ENCODE measurements around the gene EIF4ENIF1. TPM values are rescaled to one million over a fixed set of nuclear protein-coding genes. Genes with fewer than 3 reads are reported as not detected.

EIF4ENIF1 gene
- polyA plus RNA-seq, 1 of the 3 experiments (the other 2 are of a cell fraction): 18.4 TPM

GRCh38 chr22:31436132-31436531 lies 53.5 kb downstream of the EIF4ENIF1 start:
- POLR2A ChIA-PET: no interaction called here
- no peaks in the 10 kb centered on the region for H3K4me1 ChIP-seq (ENCODE audit: control insufficient read depth in 1 of 2, insufficient read depth in 2 of 2, low read depth in 1 of 2, low read length in 1 of 2)
- CTCF ChIA-PET: no interaction called here
- no peak overlapping the region for H3K4me2 ChIP-seq
- H4K20me1 ChIP-seq (ENCODE audit: insufficient read depth): no peaks in the 10 kb centered on the region
- H3K9ac ChIP-seq: no peak overlapping the region
- H3K9me3 ChIP-seq: no peaks in the 10 kb centered on the region
- no peak overlapping the region for H3K27ac ChIP-seq (ENCODE audit: low read depth in 2 of 2, low read length in 1 of 2)
- no peak overlapping the region for H2AFZ ChIP-seq (ENCODE audit: low read depth)
- WGBS (ENCODE audit: low lambda C conversion rate): 100% methylated on average over 3 of the region's 3 CpGs
- H3F3A ChIP-seq (replicated peaks; ENCODE audit: insufficient read depth): peaks cover 13% of the 10 kb centered on the region
- H3K9me2 ChIP-seq: no peaks in the 10 kb centered on the region
- no peaks in the 10 kb centered on the region for H3K27me3 ChIP-seq (ENCODE audit: insufficient read depth)
- TF ChIP-seq FOXM1 (IDR thresholded peaks at IDR 0.05; ENCODE audit: low read depth) (no peak), SIN3A (IDR thresholded peaks at IDR 0.05; ENCODE audit: borderline replicate concordance, low read depth, low read length) (no peak), EP300 (IDR thresholded peaks at IDR 0.05; ENCODE audit: borderline replicate concordance in 1 of 2, low read depth in 1 of 2, low read length in 1 of 2) (no peak), MXI1 (IDR thresholded peaks at IDR 0.05; ENCODE audit: low read depth, low read length) (no peak), FOSL2 (IDR thresholded peaks at IDR 0.05; ENCODE audit: borderline replicate concordance, low read depth) (no peak), RAD21 (IDR thresholded peaks at IDR 0.05; ENCODE audit: low read length) (no peak), SMC3 (IDR thresholded peaks at IDR 0.05; ENCODE audit: low read depth, low read length) (no peak), ELF1 (IDR thresholded peaks at IDR 0.05) (no peak), NFIC (IDR thresholded peaks at IDR 0.05; ENCODE audit: borderline replicate concordance) (no peak), TAF1 (IDR thresholded peaks at IDR 0.05; ENCODE audit: borderline replicate concordance, low read depth, low read length) (no peak), YY1 (IDR thresholded peaks at IDR 0.05; ENCODE audit: low read depth) (no peak), GATA2 (CRISPR knock-in tag; IDR thresholded peaks at IDR 0.05) (no peak), TCF12 (IDR thresholded peaks at IDR 0.05) (no peak), MAX (IDR thresholded peaks at IDR 0.05; ENCODE audit: low read depth) (no peak), PBX3 (IDR thresholded peaks at IDR 0.05) (no peak), RFX5 (IDR thresholded peaks at IDR 0.05; ENCODE audit: low read length) (no peak), MEF2A (IDR thresholded peaks at IDR 0.05; ENCODE audit: borderline replicate concordance, low read depth) (no peak), RXRA (IDR thresholded peaks at IDR 0.05; ENCODE audit: borderline replicate concordance, low read depth) (no peak), GABPA (IDR thresholded peaks at IDR 0.05; ENCODE audit: low read depth) (no peak), NRF1 (IDR thresholded peaks at IDR 0.05; ENCODE audit: low read depth, low read length) (no peak)
- DNase-seq: no peak
- no peak overlapping the region for H3K4me3 ChIP-seq (ENCODE audit: low read depth in 2 of 2, low read length in 1 of 2)
- H3K36me3 ChIP-seq (replicated peaks in 1 of 2; ENCODE audit: control insufficient read depth in 1 of 2, insufficient read depth in 2 of 2, low read length in 1 of 2): peaks cover 66 to 67% of the 10 kb centered on the region in 2 experiments
- peaks cover 3% of the 10 kb centered on the region; the same call in 1 of the 2 replicates for H3K79me2 ChIP-seq (ENCODE audit: insufficient read depth)

- H3K9ac ChIP-seq: no peak overlapping the region
- no peak overlapping the region for H2AFZ ChIP-seq (ENCODE audit: low read depth)
- no peaks in the 10 kb centered on the region for H3K4me1 ChIP-seq (ENCODE audit: control insufficient read depth in 1 of 2, insufficient read depth in 2 of 2, low read depth in 1 of 2, low read length in 1 of 2)
- H3K27ac ChIP-seq (ENCODE audit: low read depth in 2 of 2, low read length in 1 of 2): no peak overlapping the region
- H3K36me3 ChIP-seq (replicated peaks in 1 of 2; ENCODE audit: control insufficient read depth in 1 of 2, insufficient read depth in 2 of 2, low read length in 1 of 2): peaks cover 46 to 72% of the 10 kb centered on the region in 2 experiments
- ChIA-PET CTCF (interaction anchor here (0.5 to 1.5 kb wide), 2 partner anchors 11 to 528 kb away, joined by 3 read pairs; no protein-coding TSS in a partner anchor), POLR2A (no interaction called here)
- no peaks in the 10 kb centered on the region for H4K20me1 ChIP-seq (ENCODE audit: insufficient read depth)
- H3K9me3 ChIP-seq: no peaks in the 10 kb centered on the region
- H3K9me2 ChIP-seq: no peaks in the 10 kb centered on the region
- no peaks in the 10 kb centered on the region for H3K27me3 ChIP-seq (ENCODE audit: insufficient read depth)
- DNase-seq: no peak
- peaks cover 10% of the 10 kb centered on the region for H3F3A ChIP-seq (replicated peaks; ENCODE audit: insufficient read depth)
- peaks cover 21% of the 10 kb centered on the region; the same call in 1 of the 2 replicates for H3K79me2 ChIP-seq (ENCODE audit: insufficient read depth)
- no peak overlapping the region for H3K4me2 ChIP-seq
- WGBS (ENCODE audit: low lambda C conversion rate): 97% methylated on average over 5 of the region's 5 CpGs
- no peak overlapping the region for H3K4me3 ChIP-seq (ENCODE audit: low read depth in 2 of 2, low read length in 1 of 2)
- TF ChIP-seq SIN3A (IDR thresholded peaks at IDR 0.05; ENCODE audit: borderline replicate concordance, low read depth, low read length) (no peak), ELF1 (IDR thresholded peaks at IDR 0.05) (no peak), RCOR1 (IDR thresholded peaks at IDR 0.05; ENCODE audit: low read length) (no peak), CHD2 (IDR thresholded peaks at IDR 0.05; ENCODE audit: low read length, partially characterized antibody) (no peak), IRF3 (IDR thresholded peaks at IDR 0.05; ENCODE audit: low read depth, low read length) (no peak), USF1 (IDR thresholded peaks at IDR 0.05; ENCODE audit: borderline replicate concordance, low read depth) (no peak), GABPA (IDR thresholded peaks at IDR 0.05; ENCODE audit: low read depth) (no peak), POLR2AphosphoS5 (IDR thresholded peaks at IDR 0.05; ENCODE audit: low read depth, low read length) (no peak), CTCF (IDR thresholded peaks at IDR 0.05) (no peak), FOSL2 (IDR thresholded peaks at IDR 0.05; ENCODE audit: borderline replicate concordance, low read depth) (no peak)
These were observed 57.7 kb downstream of the EIF4ENIF1 start for GRCh38 chr22:31431950-31432349.

Measured in SK-N-SH (cell line).